HT1080 (cell line): ENCODE measurements around the gene SHOC2. TPM values are rescaled to one million over a fixed set of nuclear protein-coding genes. Genes with fewer than 3 reads are reported as not detected.

ENCODE experiments used
- DNase-seq: peaks from one replicate; pipeline ENCODE4 v3.0.0-alpha.2; 2015; ENCODE audit warnings: low read depth
- total RNA-seq: library from RNA; depleted of rRNA; stranded (reverse); fragments of >200 nt; shearing (Covaris generic); gene quantifications from 2 replicates; pipeline ENCODE4 v1.2.3, GENCODE V29; 2014

The SHOC2 gene
- total RNA-seq, 1 experiment from 2014 or later, result 24.7 TPM

- no peak for DNase-seq
Observed at GRCh38 chr10:110944792-110945396, 25.5 kb downstream of the SHOC2 start.

GRCh38 chr10:110946496-110946895 is 27.1 kb downstream of the SHOC2 start:
- peak; percentile 15 for DNase-seq

DNA sequence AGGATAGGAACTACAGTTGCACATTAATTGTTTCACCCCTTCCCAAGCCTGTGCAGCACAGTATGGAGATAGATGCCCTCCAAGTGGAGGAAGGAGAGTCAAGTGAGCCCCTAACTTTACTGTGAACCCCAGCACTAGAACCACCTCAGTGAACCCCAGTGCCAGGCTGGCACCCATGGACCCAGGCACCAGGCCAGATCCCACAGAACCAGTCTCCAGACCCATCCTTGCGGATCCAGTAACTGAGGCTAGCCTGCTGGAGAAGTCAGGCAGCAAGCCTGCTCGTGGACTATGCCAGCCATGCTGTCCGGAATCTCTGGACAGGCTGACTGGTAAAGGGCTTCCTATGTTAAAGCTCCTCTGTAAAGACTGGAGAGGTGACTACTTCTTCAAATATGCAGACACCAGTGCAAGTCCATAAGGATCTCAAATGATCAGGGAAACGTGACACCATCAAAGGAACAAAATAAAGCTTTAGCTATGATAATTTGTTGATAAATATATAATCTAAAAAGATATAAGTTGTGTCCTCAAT is 27.7 kb downstream of the SHOC2 start:
- DNase-seq, result peak; percentile 27

GRCh38 chr10:110951381-110951780 is 32.0 kb downstream of the SHOC2 start:
- no peak for DNase-seq

- no peak for DNase-seq
Observed at GRCh38 chr10:110957606-110958005, 38.2 kb downstream of the SHOC2 start.

DNA sequence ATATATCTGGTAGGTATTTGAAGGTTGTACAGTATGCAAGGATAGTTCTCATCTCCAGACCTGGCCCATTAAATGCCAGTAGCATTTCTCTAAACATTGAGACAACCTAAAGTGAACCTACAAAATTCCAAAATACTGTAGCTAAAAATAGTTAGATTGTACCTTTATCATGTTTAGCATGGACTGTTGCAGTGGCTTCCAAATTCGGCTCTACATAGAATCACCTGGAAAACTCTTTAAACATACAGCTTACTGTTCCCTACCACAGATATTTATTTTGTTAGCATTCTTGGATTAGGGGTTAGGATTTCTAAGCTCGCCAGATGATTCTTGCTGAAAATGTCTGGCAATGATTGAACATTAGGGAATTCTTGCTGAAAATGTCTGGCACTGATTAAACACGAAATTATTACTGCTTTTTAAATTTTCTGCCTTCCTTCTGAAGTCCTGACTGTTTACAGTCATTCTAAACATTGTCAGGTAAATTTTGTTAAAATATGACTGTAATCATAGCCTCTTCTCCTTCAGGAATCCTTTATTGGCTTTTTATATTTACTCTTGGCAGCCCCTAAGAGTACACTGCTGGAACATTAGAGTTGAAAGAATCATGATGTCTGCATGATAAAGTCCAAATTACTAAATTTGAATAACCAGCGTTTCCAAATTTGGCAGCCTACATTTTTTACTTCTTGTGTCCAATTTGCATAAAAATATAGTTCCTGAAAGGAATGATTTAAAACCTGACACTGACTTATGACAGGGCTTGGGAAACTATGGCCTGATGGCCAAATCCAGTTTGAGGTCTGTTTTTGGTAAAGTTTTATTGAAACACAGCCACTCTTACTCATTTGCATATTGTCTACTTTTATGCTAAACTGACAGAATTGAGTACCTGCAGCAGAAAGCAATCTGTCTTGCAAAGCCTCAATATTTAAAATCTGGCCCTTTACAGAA is 40.3 kb downstream of the SHOC2 start:
- DNase-seq, result no peak

DNA sequence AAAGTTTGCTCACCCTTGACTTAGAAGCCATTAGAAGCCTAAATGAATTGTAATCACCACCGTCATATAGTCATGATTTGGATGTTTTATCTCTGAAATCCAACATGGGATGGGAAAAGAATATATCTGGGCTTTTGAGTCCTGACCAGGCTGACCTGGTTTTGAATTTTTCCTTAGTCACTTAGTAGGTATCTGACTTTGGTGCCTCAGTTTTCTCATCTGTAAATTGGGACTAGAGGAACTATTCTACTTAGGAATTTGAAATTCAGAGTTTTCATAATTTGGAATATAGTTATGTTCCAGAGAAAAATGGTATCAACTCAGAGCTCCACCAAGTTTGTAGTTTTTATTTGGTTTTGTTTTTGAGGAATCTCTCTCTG is 40.9 kb downstream of the SHOC2 start:
- no peak for DNase-seq

GRCh38 chr10:110962443-110962842 is 43.0 kb downstream of the SHOC2 start:
- no peak for DNase-seq

- no peak for DNase-seq
Observed at GRCh38 chr10:110963162-110963561, 43.8 kb downstream of the SHOC2 start.

- DNase-seq, result no peak
Observed at GRCh38 chr10:110964681-110965080, 45.3 kb downstream of the SHOC2 start.

GRCh38 chr10:110965216-110965615 is 45.8 kb downstream of the SHOC2 start:
- DNase-seq, result no peak

DNA sequence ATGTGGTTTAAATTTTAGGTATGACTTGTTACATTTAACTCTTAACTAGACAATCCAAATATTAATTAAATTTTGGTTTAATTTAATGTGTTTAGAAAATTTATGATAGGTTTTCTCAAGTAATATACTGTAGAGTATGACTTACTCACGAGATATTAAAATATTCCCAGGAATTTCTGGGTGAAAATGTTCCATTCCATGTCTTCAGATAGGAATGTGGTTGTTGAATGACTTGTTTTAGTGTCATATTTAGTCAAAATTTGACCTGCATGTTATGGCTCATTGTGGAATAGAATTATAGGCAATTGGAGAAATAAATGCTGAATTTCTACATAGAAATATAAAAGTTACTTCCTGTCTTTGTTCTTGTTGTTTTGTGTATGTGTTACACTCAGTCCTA is 46.7 kb downstream of the SHOC2 start:
- DNase-seq, result no peak

- no peak for DNase-seq
Observed at GRCh38 chr10:110967009-110967630, 47.7 kb downstream of the SHOC2 start.

- no peak for DNase-seq
Observed at GRCh38 chr10:110967645-110968044, 48.2 kb downstream of the SHOC2 start.

GRCh38 chr10:110969183-110969582 is 49.8 kb downstream of the SHOC2 start:
- DNase-seq, result no peak

- no peak for DNase-seq
Observed at GRCh38 chr10:110971638-110972037, 52.2 kb downstream of the SHOC2 start.

GRCh38 chr10:110972231-110973134 is 53.1 kb downstream of the SHOC2 start:
- no peak for DNase-seq

DNA sequence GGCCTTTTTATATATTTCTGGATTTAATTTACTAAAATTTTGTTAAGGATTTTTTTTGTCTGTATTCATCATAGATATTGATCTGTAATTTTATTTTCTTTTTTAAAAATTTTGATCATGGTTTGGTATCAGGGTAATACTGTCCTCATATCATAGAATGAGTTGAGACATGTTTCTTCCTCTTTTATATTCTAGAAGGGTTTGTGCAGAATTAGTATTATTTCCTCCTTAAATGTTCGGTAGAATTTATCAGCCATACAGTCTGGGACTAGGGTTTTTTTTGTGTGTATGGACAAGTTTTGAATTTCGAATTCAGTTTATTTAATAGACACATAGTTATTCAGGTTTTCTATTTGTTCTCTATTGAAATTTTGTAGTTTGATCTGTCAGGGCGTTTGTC is 54.0 kb downstream of the SHOC2 start:
- DNase-seq, result no peak

GRCh38 chr10:110976577-110976976 is 57.2 kb downstream of the SHOC2 start:
- no peak for DNase-seq

GRCh38 chr10:110977662-110978061 is 58.3 kb downstream of the SHOC2 start:
- no peak for DNase-seq

GRCh38 chr10:110978204-110978603 is 58.8 kb downstream of the SHOC2 start:
- no peak for DNase-seq
